ENCODE measurements around the gene ALS2CL.

The ALS2CL gene

DNA sequence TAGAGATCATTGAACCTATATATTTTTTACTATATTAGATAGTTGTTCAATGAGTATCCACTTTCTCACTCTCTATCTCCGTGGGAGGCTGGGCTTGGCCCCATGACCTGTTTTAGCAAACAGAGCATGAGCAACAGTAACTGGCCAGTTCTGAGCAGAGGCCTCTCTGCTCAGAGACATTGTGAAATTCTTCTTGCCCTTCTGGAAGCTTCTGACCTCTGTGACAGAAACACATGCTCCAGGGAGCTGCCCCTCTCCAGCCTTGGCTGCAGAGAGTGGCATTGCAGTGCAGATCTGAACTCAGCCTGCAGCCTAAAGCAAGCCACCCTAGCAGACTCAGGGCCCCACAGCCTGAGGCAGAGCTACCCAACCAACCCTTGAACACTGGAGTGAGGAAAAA is 60.7 kb downstream of the ALS2CL start:
- DNase-seq (ENCODE audit: low spot score), result no peak

DNA sequence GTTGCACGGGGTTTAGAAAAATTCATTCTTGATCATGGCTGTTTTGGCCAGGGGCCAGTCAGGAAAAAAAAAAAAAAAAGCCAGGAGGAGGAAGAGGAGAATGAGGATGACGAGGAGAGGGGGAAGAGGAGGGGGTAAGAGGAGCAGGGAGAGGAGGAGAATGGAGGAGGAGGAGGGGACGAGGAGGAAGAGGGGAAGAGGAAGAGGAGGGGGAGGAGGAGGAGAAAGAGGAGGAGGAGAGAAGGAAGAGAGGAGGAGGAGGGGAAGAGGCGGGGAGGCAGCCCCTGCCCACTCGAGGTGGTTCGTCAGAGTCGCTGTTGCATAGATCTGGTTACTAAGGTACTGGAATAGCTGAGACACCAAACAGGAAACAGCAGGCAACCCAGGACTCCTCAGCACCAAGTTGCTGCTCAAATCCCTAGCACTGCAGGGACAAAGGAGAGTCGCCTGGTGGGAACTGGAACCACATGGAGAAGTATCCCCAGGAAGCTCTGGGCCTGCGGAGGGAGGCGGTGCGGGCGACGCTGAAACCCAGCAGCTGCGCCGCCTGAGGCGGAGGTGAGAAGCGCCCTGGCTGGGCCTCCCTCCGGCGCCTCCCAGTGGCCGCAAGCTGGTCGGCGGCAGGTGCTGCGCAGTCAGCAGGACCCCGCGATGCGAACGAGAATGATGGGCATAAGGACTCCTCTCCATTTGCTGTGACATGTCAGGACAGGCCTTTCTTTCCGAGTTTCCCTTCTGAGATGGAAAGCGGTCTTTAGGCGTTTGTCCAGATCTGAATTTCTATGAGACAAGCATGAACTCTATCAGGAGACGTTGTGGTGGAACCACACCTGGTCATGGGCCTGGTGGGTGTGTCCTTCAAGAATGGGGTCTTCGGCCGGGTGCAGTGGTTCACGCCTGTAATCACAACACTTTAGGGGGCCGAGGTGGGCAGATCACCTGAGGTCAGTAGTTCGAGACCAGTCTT is 63.6 kb downstream of the ALS2CL start:
- DNase-seq (ENCODE audit: low spot score), result peak; percentile 66

DNA sequence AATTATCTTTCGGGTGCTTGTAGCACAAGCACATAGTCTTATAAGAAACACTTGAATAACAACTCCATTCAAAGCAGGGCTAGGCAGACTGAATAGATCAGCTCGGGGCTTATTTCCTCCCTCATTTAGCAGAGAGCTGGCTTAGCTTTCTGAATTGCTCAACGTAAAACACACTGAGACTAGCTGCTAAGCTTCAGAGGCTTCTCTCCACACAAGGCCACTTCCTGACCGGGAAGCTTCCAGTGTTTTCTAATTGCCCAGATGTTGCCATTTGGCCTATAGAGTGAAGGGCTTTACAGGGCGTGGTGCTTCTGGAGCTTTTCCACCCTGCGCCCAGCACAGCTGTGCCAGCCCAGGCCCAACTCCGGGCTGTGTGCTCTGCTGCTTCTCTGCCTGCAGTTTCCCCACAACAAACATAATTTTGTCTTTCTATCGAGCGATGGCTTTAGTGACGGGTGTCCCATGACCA is 64.5 kb downstream of the ALS2CL start:
- no peak for DNase-seq (ENCODE audit: low spot score)

DNA sequence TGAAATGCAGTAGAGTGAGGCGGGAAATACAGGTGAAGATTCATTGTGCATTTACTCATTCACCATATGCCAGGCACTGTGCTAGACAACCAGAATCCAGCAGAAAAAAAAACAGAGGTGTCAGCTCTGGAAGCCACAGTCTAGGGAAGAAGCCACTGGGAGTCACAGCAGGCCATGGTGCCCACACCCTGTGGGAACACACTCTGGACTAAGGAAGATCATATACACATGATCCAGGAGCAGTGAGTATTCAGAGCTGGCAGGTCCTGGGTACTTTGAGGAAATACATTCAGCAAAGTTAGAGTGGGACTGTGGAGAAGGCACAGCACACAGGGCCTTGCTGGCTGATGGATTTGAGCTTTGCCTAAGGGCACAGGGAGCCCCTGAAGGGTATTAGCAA is 66.4 kb downstream of the ALS2CL start:
- DNase-seq (ENCODE audit: low spot score), result no peak

DNA sequence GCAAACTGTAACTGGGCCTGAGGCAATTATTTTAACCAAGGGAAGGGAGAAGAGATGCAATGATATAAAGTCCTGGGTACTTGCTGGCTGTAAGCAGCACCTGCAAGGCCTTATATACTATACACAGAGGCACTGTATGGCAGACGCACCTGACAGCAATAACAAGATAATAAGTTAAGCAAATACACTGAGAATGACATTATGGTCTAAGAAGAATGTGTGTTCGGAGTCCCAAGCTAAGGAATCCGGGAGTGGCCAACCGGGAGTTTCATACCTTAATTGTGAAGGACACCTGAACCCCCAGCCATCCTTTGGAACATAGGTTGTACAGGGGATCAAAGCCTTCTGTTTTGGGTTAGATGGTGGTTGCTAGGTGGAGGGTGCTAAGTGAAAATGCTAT is 67.4 kb downstream of the ALS2CL start:
- DNase-seq (ENCODE audit: low spot score), result peak; percentile 69

DNA sequence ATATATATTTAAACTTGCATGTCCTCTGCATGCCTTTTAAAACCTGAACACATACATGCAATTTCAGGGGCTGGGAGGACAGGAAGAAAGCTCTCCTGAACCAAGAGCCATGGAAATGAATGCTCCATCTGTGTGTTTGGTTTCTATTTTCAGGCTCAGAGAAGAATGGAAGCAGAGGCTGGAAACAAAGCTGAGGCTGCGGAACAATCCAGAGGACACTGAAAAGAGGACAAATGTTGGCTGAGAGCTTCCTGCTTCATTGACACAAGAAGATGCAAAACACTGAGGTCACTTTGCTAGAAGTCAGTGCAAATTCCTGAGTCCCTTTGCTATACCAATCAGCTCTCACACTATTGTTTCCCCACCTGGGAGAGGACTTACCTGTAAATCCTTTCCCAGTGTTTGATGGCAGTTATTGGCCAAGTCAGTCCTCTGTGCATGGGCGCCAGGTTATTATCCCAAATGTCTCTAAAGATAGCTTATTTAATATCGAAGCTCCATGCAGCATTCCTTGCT is 68.4 kb downstream of the ALS2CL start:
- DNase-seq (ENCODE audit: low spot score), result no peak

DNA sequence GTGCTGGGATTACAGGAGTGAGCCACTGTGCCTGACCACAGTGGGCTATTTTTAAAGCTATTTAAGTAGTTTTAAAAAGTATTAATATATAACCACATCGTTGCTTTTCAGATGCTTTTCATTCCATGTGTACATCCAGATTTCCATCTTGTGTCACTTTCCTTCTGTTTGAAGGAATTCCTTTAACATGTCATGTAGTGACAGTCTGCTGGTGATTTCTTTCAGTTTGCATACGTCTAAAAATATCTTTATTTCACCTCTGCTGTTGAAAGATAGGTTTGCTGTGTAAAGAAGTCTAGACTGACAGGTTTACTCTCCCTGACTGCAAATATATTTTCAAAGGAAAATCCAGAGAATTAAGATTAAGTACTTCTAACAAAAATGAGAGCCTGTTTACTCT is 68.9 kb downstream of the ALS2CL start:
- DNase-seq (ENCODE audit: low spot score), result no peak

DNA sequence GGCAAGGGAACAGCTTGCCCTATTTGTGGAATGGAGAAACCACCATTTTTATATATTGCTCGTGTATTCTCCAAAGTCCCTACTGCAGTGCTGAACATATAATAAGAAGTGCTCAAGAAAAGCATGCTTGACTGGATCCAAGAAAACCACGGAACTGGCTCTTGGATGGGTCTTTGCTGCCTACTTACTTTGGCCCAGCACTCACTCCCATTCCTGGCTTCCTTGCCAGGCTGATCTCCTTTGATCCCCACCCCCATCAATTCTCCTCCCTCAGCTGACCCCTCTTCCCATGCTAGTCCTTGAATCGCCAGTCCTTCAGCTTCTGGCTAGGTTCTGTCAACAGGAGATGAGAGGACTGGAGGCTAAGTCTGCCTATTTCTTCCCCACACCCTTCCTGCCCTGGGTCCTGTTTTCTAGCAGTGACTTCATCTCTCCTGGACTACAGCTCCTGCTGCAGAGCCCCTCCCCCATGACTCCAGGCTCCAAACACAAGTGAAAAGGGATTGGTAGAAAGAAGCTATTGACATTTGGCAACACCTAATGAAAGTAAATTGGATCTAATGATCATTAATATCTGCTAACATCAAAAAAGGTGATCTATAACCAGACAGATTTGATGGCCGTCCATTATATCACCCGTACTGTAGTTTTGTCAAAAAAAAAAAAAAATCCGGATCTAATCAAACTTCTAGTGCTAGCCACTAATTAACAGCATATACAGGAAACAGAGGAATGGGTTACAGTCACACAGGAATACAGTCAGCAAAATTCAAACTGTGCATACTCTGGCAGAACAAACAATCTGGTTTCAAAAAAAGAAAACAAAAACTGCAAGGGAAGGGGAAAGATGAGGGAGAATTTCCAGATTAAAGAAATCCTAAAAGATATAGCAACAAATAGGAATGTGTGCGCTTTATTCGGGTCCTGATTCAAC is 73.4 kb downstream of the ALS2CL start:
- DNase-seq (ENCODE audit: low spot score), result no peak

Data from SW480 (cell line).